Measurements from ENCODE around the gene DOCK9.
A peak's percentile ranks its signal among the peaks of the same experiment; 100 is the strongest.

The DOCK9 gene

DNA sequence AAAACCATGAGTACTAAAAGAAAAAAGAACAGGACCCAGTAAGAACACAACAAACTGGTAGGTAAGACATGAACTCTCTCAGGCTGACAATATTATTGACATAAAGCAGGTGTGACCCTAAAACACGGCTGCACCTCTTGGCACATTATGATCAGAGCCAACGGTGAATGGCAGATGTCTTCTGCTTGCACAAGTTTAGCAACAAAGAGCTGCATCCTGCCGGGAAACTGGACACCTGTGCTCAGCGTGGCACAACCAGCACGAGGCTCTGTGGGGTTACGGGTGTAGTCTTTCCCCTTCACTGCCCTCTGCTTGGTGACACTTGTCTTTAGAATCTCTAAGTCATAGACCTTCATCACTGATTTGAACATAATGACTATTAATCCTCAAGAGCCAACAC lies 97.9 kb downstream of the DOCK9 start:
- no peak for DNase-seq (ENCODE audit: low read depth)
- no peak overlapping the region for H3K4me3 ChIP-seq (ENCODE audit: low read depth, low read length)
- TF ChIP-seq, protein P1, sequence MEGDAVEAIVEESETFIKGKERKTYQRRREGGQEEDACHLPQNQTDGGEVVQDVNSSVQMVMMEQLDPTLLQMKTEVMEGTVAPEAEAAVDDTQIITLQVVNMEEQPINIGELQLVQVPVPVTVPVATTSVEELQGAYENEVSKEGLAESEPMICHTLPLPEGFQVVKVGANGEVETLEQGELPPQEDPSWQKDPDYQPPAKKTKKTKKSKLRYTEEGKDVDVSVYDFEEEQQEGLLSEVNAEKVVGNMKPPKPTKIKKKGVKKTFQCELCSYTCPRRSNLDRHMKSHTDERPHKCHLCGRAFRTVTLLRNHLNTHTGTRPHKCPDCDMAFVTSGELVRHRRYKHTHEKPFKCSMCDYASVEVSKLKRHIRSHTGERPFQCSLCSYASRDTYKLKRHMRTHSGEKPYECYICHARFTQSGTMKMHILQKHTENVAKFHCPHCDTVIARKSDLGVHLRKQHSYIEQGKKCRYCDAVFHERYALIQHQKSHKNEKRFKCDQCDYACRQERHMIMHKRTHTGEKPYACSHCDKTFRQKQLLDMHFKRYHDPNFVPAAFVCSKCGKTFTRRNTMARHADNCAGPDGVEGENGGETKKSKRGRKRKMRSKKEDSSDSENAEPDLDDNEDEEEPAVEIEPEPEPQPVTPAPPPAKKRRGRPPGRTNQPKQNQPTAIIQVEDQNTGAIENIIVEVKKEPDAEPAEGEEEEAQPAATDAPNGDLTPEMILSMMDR (IDR thresholded peaks at IDR 0.05; ENCODE audit: insufficient read depth, low read depth, low read length, missing control alignments) = no peak

DNA sequence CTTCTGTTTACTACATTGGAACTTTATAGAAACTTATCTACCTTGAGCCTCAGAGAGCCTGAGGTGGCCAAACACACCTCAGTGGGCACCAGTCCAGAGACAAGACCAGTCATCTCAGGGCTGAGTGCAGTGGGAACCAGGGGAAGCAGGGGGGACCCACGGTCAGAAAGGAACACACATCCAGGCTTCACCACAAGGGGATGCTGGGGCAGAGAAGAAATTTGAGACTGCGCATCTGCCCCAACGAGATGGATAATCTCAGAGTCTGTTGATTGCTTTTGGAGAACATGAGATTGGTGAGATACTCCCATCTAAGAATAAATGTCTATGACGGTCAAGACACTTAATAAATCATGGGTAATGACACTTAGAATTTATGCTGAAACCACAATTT lies 98.7 kb downstream of the DOCK9 start:
- no peak for DNase-seq (ENCODE audit: low read depth)
- TF ChIP-seq, protein P1 (IDR thresholded peaks at IDR 0.05; ENCODE audit: insufficient read depth, low read depth, low read length, missing control alignments) = no peak
- H3K4me3 ChIP-seq (ENCODE audit: low read depth, low read length) = no peak overlapping the region

DNA sequence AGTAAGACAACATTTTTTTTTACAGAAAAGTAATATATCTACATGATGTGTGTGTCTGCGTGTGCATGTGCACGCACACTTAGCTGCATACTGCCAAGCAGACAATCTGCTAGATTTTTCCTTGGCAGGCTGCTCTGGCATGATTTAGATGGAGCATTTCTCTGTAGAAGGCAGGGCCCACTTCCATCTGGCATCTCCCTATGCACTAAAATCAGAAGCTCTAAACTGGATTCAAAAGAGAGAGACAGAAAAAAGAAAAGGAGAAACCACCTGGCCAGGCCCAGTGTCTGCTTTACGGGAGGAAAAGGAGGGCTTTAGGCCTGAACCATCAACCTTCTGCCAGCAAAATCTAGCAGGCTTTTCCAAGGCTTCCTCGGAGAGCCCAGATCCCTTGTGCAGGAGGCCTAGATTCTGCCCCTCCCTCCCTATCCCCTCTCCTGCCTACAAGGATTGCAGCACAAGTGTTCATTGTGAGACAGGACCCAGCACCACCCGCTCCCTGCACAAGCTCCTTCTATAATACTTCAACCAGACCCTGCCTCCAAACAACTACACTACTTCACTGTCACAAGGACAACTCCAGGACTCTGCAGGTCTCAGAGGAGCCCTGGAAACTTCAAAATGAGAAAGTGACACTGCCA lies 99.3 kb downstream of the DOCK9 start:
- DNase-seq (ENCODE audit: low read depth) = no peak
- no peak overlapping the region for H3K4me3 ChIP-seq (ENCODE audit: low read depth, low read length)
- TF ChIP-seq, protein P1 (IDR thresholded peaks at IDR 0.05; ENCODE audit: insufficient read depth, low read depth, low read length, missing control alignments) = no peak

DNA sequence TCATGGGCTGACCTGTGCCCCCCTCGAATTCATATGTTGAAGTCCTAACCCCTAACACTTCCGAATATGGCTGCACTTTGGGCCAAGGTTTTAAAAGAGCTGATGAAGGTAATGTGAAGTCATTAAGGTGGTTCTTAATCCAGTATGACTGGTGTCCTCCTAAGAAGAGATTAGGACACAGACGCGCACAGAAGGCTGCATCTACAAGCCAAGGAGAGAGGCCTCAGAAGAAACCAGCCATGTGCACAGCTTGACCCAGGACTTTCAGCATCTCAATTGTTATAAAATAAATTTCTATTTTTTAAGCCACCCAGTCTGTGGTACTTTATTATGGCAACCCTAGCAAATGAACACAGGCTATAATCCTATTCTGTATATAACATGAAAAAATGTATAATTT lies 99.9 kb downstream of the DOCK9 start:
- DNase-seq (ENCODE audit: low read depth) = no peak
- TF ChIP-seq, protein P1 (IDR thresholded peaks at IDR 0.05; ENCODE audit: insufficient read depth, low read depth, low read length, missing control alignments) = no peak
- no peak overlapping the region for H3K4me3 ChIP-seq (ENCODE audit: low read depth, low read length)

DNA sequence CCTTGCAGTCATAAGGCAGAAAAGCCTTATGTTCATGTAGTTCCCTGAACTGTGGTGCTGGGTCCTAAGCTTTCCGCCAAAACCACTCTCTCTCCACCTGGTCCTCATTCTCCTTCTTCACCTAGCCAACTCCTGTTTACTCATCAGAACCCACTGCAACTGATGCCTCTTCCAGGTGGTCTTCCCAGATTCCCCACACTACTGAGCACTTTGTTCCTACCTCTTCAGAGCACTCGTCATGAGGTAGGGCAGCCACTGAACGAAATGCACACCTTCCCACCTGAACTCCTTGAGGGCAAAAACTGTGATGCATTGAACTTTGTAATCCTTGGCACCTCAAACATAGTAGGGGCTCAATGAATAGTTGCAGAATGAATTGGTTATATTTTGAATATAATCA lies 100.4 kb downstream of the DOCK9 start:
- TF ChIP-seq, protein P1 (IDR thresholded peaks at IDR 0.05; ENCODE audit: insufficient read depth, low read depth, low read length, missing control alignments) = no peak
- DNase-seq (ENCODE audit: low read depth) = no peak
- H3K4me3 ChIP-seq (ENCODE audit: low read depth, low read length) = no peak overlapping the region

DNA sequence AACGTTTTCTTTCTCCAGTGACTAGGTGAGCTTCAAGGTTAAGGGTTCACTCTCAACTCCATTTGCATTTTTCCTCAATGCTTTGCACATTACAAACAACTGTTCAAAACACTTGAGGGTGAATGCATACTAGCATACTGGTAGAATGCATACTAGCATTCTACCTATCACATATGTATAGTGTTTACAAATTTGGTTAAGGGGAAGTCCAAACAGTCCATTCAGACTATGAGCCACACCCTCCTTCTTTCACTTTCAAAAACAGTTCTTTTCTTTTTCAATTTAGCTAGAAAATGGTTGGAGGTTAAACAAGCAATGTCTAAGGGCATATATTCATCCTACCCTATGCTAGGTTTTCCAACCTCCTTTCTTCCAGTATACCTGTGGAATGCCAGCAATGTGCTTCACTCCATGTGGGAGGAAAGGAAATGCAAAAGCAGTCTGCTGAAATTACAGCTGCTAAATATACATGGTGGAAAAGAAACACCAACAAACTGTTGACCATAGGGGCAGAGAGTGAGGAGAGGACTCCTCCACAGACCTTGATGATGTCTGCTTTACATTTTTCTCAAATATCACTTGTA lies 102.6 kb downstream of the DOCK9 start:
- peak; percentile 39 for DNase-seq (ENCODE audit: low read depth)
- no peak overlapping the region for H3K4me3 ChIP-seq (ENCODE audit: low read depth, low read length)
- TF ChIP-seq, protein P1 (IDR thresholded peaks at IDR 0.05; ENCODE audit: insufficient read depth, low read depth, low read length, missing control alignments) = no peak

DNA sequence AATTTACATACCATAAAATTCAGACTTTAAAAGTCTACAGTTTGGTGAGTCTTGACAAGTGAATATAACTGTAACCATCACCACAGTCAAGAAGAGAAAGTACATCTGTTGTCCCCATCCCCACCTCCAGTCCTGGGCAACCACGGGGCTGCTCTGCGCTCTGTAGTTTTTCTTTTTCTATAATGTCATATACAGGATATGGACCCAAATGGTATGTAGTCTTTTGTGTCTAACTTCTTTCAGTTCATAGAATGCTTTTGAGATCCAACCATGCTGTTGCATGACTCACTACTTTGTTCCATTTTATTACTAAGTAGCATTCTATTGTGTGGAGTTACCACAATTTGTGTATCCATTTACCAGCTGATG lies 103.9 kb downstream of the DOCK9 start:
- TF ChIP-seq, protein P1 (IDR thresholded peaks at IDR 0.05; ENCODE audit: insufficient read depth, low read depth, low read length, missing control alignments) = no peak
- no peak for DNase-seq (ENCODE audit: low read depth)
- no peak overlapping the region for H3K4me3 ChIP-seq (ENCODE audit: low read depth, low read length)
